Measurements from ENCODE around the gene GSKIP.

DNA sequence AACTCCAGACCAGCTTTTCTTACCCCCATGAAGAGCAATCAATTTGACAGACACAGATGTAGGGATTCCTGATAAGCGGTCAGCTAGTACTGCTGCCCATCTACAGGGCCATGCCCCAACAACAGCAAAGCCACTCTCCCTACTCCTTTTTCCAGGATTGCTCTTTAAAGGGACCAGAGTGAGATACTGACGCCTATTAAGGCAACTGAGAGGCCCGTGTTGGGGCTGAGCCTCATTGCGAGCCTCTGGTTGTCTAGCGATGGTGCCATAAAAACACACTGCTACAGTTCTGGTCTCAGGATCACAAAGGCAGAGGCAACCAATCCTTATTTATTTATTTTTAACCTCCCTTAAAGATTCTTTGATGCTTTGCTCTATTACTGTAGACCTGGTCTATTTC, 59.7 kb downstream of the GSKIP start:
- TF ChIP-seq CTCF (conservative IDR thresholded peaks at IDR 0.05 in 1 of 2, IDR thresholded peaks at IDR 0.05 in 1 of 2; ENCODE audit: low read depth in 1 of 2, low read length in 2 of 2) (no peak), EZH2 (IDR thresholded peaks at IDR 0.05; ENCODE audit: low read length, missing control alignments) (no peak)

Measured in fibroblast of lung (primary cell).